C4-2B (cell line): ENCODE measurements around the gene NHS.

Experiments used
- H3K27ac ChIP-seq: fragments of 450-650 bp; 2 replicates; pipeline ENCODE4 v1.5.1; 2017
- ZFX ChIP-seq: fragments of 450-650 bp; IDR thresholded peaks from 2 replicates; pipeline ENCODE4 v1.6.1; 2017
- TF ChIP-seq, protein P1 (sequence below): fragments of 450-650 bp; conservative IDR thresholded peaks from 2 replicates; pipeline ENCODE4 v1.5.1; 2017; ENCODE audit warnings: mild to moderate bottlenecking

Gene NHS

DNA sequence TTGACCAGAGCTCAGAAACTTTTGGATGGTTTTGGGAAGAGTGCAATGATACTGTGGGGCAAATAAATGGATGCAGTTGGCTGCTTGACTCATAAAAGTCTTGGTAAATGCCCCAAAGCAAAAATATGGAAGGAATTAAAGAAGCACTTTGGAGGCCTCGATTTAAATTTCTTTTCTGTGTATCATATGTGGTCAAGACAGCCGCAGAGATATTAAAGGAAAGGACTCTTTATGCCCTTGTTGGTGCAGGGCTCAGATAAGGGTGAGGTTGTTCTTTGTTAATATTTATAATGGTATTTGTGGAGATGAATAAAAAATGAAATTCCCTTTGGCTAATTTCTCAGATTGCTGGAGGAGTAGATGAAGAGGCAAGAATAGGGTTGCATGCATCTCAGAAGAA lies 90.2 kb downstream of the NHS start:
- TF ChIP-seq, protein P1, sequence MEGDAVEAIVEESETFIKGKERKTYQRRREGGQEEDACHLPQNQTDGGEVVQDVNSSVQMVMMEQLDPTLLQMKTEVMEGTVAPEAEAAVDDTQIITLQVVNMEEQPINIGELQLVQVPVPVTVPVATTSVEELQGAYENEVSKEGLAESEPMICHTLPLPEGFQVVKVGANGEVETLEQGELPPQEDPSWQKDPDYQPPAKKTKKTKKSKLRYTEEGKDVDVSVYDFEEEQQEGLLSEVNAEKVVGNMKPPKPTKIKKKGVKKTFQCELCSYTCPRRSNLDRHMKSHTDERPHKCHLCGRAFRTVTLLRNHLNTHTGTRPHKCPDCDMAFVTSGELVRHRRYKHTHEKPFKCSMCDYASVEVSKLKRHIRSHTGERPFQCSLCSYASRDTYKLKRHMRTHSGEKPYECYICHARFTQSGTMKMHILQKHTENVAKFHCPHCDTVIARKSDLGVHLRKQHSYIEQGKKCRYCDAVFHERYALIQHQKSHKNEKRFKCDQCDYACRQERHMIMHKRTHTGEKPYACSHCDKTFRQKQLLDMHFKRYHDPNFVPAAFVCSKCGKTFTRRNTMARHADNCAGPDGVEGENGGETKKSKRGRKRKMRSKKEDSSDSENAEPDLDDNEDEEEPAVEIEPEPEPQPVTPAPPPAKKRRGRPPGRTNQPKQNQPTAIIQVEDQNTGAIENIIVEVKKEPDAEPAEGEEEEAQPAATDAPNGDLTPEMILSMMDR: no peak
- TF ChIP-seq ZFX: no peak
- no peak overlapping the region for H3K27ac ChIP-seq

DNA sequence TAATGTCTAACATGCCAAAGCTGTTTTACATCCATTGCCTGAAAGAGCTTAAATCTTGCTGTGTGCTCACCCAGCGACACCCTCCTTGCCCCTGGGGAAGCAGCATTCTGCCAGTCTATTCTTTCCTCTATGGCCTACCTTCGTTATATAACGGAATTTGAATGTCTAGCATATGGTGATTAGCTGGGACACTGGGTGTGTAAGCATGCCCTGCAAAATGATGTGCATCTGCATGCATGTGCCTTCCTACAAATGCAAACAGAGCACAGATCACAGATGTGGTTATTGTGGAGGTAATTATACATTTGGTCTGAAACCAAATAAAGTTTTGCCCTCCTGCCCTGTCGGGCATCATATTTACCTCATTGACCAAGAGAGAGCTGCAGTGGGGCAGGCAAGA lies 90.8 kb downstream of the NHS start:
- H3K27ac ChIP-seq: no peak overlapping the region
- no peak for TF ChIP-seq ZFX
- TF ChIP-seq, protein P1: no peak

DNA sequence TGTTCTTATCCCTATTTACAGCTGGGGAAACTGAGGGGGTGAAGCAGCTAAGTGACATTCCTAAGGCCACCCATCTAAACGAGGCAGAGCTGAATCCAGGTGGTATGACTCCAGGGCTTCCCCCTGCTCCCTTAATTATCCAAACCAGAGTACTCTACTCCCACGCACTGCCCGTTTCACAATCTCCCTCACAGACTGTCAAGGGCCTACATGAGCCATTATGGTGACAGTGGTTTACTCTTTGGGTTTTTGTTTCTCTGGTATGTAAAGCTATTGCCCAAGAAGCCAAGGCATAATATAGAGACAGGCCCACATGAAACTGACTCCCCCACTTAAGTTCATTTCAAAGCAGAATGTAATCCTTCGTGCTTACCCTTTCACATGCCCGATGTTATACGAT lies 95.1 kb downstream of the NHS start:
- no peak overlapping the region for H3K27ac ChIP-seq

DNA sequence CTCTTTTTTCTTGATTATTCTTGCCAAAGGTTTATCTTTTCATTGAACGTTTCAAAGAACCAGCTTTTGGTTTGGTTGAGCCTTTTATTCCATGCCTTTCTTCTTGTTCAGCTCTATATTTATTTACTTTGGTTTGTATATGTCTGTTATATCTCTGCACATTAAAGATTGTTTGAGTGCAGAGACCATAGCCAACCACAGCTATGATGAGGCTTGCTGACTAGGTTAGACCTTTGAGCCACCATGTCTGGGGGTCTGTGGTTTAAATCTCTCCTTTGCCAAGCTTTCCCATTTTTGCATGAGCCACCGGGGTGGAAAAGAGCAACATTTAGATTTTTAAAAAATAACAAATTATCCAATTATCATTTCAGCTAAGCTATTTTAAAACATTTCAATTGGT lies 96.1 kb downstream of the NHS start:
- no peak for TF ChIP-seq ZFX
- TF ChIP-seq, protein P1: no peak
- no peak overlapping the region for H3K27ac ChIP-seq

More for the DNA sequence above, 95.1 kb downstream of the NHS start:
- no peak for TF ChIP-seq ZFX
- TF ChIP-seq, protein P1: no peak

DNA sequence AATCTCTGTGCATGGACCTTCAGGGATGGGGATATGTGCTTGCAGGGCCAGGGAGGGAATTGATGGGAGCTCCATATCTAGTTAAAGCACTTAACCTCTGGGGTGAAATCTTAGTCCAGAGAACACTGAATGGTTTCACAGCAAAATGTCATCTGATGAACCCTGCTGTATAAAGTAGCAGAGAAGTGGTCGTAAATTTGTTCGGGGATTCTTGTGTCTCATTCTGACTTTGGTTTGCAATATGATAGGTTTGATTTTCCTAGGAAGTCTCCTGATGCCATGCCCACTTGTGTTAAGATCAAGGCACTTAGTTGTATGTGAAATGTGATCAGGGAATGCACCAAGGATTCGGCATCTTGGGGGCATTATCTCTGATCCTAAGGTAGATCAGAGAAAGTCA lies 96.9 kb downstream of the NHS start:
- TF ChIP-seq, protein P1: no peak
- TF ChIP-seq ZFX: no peak
- no peak overlapping the region for H3K27ac ChIP-seq

DNA sequence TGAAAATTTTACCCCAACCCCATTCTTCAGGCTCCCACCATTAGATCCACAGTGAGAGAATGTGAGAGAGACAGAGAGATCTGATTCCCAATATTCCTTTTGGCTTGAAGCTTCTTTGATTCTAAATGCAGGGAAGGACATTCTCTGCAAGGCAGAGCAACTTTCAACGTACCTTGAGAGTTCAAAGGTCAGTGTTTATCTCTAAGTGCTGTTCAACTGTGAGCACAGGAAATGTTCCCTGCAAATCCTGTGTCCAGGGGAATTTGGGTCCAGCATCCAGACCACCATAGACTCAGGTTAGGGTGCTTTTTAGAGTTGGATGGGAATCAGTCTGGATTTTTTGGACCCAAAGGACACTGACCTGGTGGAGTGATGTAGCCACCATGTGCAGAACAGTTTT lies 97.4 kb downstream of the NHS start:
- no peak for TF ChIP-seq ZFX
- TF ChIP-seq, protein P1: no peak
- no peak overlapping the region for H3K27ac ChIP-seq

DNA sequence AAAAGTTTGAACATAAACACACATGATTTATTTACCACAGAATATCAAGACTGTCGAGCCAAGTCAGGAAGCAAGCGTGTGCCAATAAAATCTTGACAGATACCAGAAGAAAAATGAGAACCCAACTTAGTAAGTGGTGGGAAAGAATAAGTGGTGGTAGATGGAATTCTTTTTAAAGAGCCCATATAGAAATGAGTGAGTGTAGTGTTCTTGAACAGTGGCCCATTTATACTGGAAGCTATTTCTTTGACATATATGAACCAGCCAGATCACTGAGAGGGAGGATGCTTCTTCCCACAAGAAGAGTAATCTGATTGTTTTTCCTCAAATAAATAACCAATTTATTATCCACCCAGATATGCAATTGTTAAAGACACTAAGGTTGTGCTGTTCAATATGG lies 98.0 kb downstream of the NHS start:
- H3K27ac ChIP-seq: no peak overlapping the region
- TF ChIP-seq, protein P1: no peak
- no peak for TF ChIP-seq ZFX
